Measurements from ENCODE around the gene DYNLT2.

DYNLT2 gene

DNA sequence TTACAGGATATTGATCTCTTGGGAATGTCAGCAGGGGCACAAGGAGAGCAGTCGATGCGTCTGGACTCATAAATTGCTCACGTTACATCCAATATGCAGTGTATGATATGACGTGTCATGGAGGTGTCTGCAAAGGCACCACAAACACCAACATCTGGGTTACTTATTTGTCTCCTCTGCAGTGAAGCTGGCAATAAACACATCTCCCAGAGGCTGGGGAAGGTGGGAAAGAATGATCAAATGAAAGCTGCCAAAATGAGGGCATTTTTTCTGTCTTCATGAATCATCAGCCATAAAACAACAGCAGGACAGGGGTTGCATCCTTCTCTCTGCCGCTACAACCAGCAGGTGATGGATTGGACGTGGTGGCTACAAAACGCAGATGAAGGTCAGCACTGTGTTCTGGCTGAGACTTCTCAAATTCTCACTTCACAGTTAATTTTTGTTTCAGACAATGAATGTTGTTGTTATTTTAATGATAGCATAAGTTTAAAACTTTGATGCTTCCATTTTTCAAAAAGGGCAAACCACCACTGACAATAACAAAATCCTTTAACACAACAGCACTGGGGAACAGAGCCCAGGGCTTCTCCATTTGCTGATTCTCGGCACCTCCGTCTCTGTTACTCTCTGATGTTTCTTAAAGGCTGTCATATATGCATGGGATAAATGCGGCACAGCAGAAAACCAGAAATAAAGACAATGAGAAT lies 47.5 kb upstream of the DYNLT2 start:
- no peak overlapping the region for H2AK5ac ChIP-seq (ENCODE audit: low read length)
- H3K27ac ChIP-seq (ENCODE audit: low read depth, low read length) = no peak overlapping the region
- DNase-seq = no peak
- no peaks in the 10 kb centered on the region for H3K79me2 ChIP-seq (ENCODE audit: control insufficient read depth, insufficient read depth, low read length, poor library complexity)
- H4K12ac ChIP-seq (ENCODE audit: low read depth, low read length) = no peak overlapping the region
- H3K4ac ChIP-seq (ENCODE audit: low read depth, low read length) = no peak overlapping the region
- H3K27me3 ChIP-seq (ENCODE audit: insufficient read depth, low read length) = no peaks in the 10 kb centered on the region
- H3K4me3 ChIP-seq (ENCODE audit: low read depth, low read length) = no peak overlapping the region
- H3K4me1 ChIP-seq (ENCODE audit: control insufficient read depth in 1 of 2, insufficient read depth in 2 of 2, low read length in 2 of 2) = no peaks in the 10 kb centered on the region
- no peak overlapping the region for H3K14ac ChIP-seq (ENCODE audit: low read length)
- H3K79me1 ChIP-seq (ENCODE audit: low read length) = no peaks in the 10 kb centered on the region
- no peak overlapping the region for H3K4me2 ChIP-seq (ENCODE audit: low read length)
- no peak overlapping the region for H4K8ac ChIP-seq (ENCODE audit: low read depth, low read length)
- H2BK120ac ChIP-seq (ENCODE audit: insufficient read depth, low read length, poor library complexity) = no peak overlapping the region
- H2BK12ac ChIP-seq (ENCODE audit: low read length) = no peak overlapping the region
- no peak overlapping the region for H3K9ac ChIP-seq (ENCODE audit: low read length)
- H4K91ac ChIP-seq (ENCODE audit: low read depth, low read length) = no peak overlapping the region
- H3K23ac ChIP-seq (ENCODE audit: low read length) = no peak overlapping the region
- no peaks in the 10 kb centered on the region for H3K36me3 ChIP-seq (ENCODE audit: control insufficient read depth in 1 of 2, insufficient read depth in 2 of 2, low read length in 2 of 2)
- no peak overlapping the region for H2AFZ ChIP-seq (ENCODE audit: insufficient read depth, low read length, poor library complexity)
- no peak overlapping the region for H3K18ac ChIP-seq (ENCODE audit: low read length)
- no peak overlapping the region for H2BK5ac ChIP-seq (ENCODE audit: low read depth, low read length, poor library complexity)
- peaks cover 2% of the 10 kb centered on the region for H3K9me3 ChIP-seq (ENCODE audit: insufficient read depth, low read depth, low read length)
- WGBS (ENCODE audit: extremely low coverage, insufficient coverage, insufficient read length) = no CpG with 5 or more reads among the region's 10 CpGs

DNA sequence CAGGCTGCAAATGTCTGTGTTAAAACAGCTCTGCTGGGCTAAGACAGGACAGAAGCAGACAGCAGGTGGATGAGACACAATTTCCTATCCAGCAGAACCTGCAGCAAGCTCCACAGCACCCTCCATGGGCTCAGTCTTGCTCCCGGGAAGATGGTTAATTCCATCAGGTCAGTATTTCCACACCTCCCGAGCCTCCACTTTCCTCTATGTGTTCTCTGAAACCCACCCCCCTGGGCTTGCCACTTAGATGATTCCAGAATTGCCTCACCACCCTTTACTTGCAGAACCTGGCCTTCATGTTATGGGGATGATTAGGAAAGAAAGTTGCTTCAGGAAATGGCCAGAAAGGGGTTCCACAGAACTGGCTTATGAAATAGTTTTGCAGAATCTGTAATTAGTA lies 43.8 kb upstream of the DYNLT2 start:
- H4K91ac ChIP-seq (ENCODE audit: low read depth, low read length) = no peak overlapping the region
- H3K27ac ChIP-seq (ENCODE audit: low read depth, low read length) = no peak overlapping the region
- no peaks in the 10 kb centered on the region for H3K9me3 ChIP-seq (ENCODE audit: insufficient read depth, low read depth, low read length)
- H2BK120ac ChIP-seq (ENCODE audit: insufficient read depth, low read length, poor library complexity) = no peak overlapping the region
- no peaks in the 10 kb centered on the region for H3K27me3 ChIP-seq (ENCODE audit: insufficient read depth, low read length)
- no peak overlapping the region for H3K4me3 ChIP-seq (ENCODE audit: low read depth, low read length)
- no peak overlapping the region for H3K23ac ChIP-seq (ENCODE audit: low read length)
- H2AK5ac ChIP-seq (ENCODE audit: low read length) = no peak overlapping the region
- WGBS (ENCODE audit: extremely low coverage, insufficient coverage, insufficient read length) = no CpG with 5 or more reads among the region's 2 CpGs
- H2BK12ac ChIP-seq (ENCODE audit: low read length) = no peak overlapping the region
- H3K14ac ChIP-seq (ENCODE audit: low read length) = no peak overlapping the region
- peaks cover 0 to 5% of the 10 kb centered on the region in 2 experiments for H3K4me1 ChIP-seq (ENCODE audit: control insufficient read depth in 1 of 2, insufficient read depth in 2 of 2, low read length in 2 of 2)
- H2BK5ac ChIP-seq (ENCODE audit: low read depth, low read length, poor library complexity) = no peak overlapping the region
- H4K8ac ChIP-seq (ENCODE audit: low read depth, low read length) = no peak overlapping the region
- no peaks in the 10 kb centered on the region for H3K79me2 ChIP-seq (ENCODE audit: control insufficient read depth, insufficient read depth, low read length, poor library complexity)
- no peak overlapping the region for H2AFZ ChIP-seq (ENCODE audit: insufficient read depth, low read length, poor library complexity)
- no peak overlapping the region for H4K12ac ChIP-seq (ENCODE audit: low read depth, low read length)
- H3K4ac ChIP-seq (ENCODE audit: low read depth, low read length) = no peak overlapping the region
- no peaks in the 10 kb centered on the region for H3K36me3 ChIP-seq (ENCODE audit: control insufficient read depth in 1 of 2, insufficient read depth in 2 of 2, low read length in 2 of 2)
- H3K9ac ChIP-seq (ENCODE audit: low read length) = no peak overlapping the region
- no peak overlapping the region for H3K18ac ChIP-seq (ENCODE audit: low read length)
- H3K79me1 ChIP-seq (ENCODE audit: low read length) = no peaks in the 10 kb centered on the region
- no peak for DNase-seq
- H3K4me2 ChIP-seq (ENCODE audit: low read length) = no peak overlapping the region

DNA sequence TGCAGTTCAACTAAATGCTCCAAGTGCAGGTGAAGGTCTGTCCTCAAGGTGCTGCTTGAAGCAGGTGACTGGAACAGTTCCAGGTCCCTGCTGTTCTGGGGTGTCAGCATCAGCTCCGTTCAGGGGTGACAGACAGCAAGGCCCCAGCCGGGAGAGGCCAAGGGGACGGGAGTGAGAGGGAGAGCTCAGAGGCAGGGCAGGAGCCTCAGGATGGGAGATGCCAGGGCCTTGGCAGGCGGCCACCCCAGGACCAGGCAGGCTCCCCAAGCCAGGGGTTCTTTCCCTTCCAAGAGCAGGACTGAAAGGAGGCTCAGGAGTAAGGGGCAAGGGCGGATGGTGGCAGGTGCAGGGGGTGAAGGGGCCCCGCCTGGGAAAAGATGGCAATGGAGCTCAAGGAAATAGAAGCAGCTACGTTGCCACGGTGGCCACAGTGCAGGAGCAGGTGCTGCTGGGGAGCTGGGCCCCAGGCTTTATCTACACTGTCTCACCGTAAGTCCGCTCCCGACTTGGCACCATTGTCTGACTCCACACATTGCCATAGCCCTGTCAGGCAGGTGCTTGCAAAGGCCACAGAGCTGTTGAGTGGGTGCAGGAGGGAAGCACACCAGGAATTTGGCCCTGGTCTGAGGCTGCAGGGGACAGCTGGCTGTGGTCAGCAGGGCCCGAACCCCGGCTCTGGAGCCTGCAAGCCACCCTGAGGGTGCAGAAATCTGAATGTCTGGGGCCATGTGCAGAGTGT lies 43.1 kb upstream of the DYNLT2 start:
- Histone ChIP-seq H3K27ac (ENCODE audit: low read depth, low read length) (no peak overlapping the region), H2BK120ac (ENCODE audit: insufficient read depth, low read length, poor library complexity) (no peak overlapping the region), H4K8ac (ENCODE audit: low read depth, low read length) (no peak overlapping the region), H3K79me2 (ENCODE audit: control insufficient read depth, insufficient read depth, low read length, poor library complexity) (no peaks in the 10 kb centered on the region), H2AFZ (ENCODE audit: insufficient read depth, low read length, poor library complexity) (no peak overlapping the region), H3K4me2 (ENCODE audit: low read length) (no peak overlapping the region), H3K79me1 (ENCODE audit: low read length) (no peaks in the 10 kb centered on the region), H4K91ac (ENCODE audit: low read depth, low read length) (no peak overlapping the region), H3K9me3 (ENCODE audit: insufficient read depth, low read depth, low read length) (no peaks in the 10 kb centered on the region), H3K4me3 (ENCODE audit: low read depth, low read length) (no peak overlapping the region), H3K4ac (ENCODE audit: low read depth, low read length) (no peak overlapping the region), H3K4me1 (ENCODE audit: control insufficient read depth in 1 of 2, insufficient read depth in 2 of 2, low read length in 2 of 2) (peaks cover 2 to 5% of the 10 kb centered on the region in 2 experiments), H2BK12ac (ENCODE audit: low read length) (no peak overlapping the region), H3K9ac (ENCODE audit: low read length) (no peak overlapping the region), H4K12ac (ENCODE audit: low read depth, low read length) (no peak overlapping the region), H3K27me3 (ENCODE audit: insufficient read depth, low read length) (no peaks in the 10 kb centered on the region), H3K23ac (ENCODE audit: low read length) (no peak overlapping the region), H2BK5ac (ENCODE audit: low read depth, low read length, poor library complexity) (no peak overlapping the region), H3K36me3 (ENCODE audit: control insufficient read depth in 1 of 2, insufficient read depth in 2 of 2, low read length in 2 of 2) (no peaks in the 10 kb centered on the region), H2AK5ac (ENCODE audit: low read length) (no peak overlapping the region), H3K14ac (ENCODE audit: low read length) (no peak overlapping the region), H3K18ac (ENCODE audit: low read length) (no peak overlapping the region)
- no peak for DNase-seq
- no CpG with 5 or more reads among the region's 13 CpGs for WGBS (ENCODE audit: extremely low coverage, insufficient coverage, insufficient read length)

DNA sequence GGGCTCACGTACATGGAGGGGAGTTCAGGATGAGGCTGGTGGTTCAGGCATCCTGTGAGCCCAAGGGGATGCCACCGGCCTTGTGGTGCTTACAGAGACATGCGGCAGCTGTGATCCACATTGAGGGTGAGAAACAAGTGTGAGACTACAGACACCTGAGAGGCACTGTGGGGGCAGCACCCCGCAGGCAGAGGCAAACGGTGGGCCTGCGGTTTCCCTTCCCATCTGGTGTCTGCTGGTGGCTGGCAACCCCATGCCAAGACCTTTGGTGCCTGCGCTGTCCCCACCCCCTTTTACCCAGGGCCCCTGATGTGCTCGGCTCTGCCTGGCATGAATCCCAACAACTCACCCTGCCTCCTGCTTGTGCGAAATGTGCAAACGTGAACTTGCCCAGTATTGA lies 42.0 kb upstream of the DYNLT2 start:
- H3K79me2 ChIP-seq (ENCODE audit: control insufficient read depth, insufficient read depth, low read length, poor library complexity) = no peaks in the 10 kb centered on the region
- H2BK12ac ChIP-seq (ENCODE audit: low read length) = no peak overlapping the region
- no peak overlapping the region for H4K91ac ChIP-seq (ENCODE audit: low read depth, low read length)
- no peak overlapping the region for H3K4me3 ChIP-seq (ENCODE audit: low read depth, low read length)
- H3K23ac ChIP-seq (ENCODE audit: low read length) = no peak overlapping the region
- no peak overlapping the region for H3K4me2 ChIP-seq (ENCODE audit: low read length)
- no peak overlapping the region for H3K4ac ChIP-seq (ENCODE audit: low read depth, low read length)
- no peak overlapping the region for H2BK5ac ChIP-seq (ENCODE audit: low read depth, low read length, poor library complexity)
- peaks cover 2 to 5% of the 10 kb centered on the region in 2 experiments for H3K4me1 ChIP-seq (ENCODE audit: control insufficient read depth in 1 of 2, insufficient read depth in 2 of 2, low read length in 2 of 2)
- no peaks in the 10 kb centered on the region for H3K79me1 ChIP-seq (ENCODE audit: low read length)
- no peak overlapping the region for H4K8ac ChIP-seq (ENCODE audit: low read depth, low read length)
- no peak overlapping the region for H4K12ac ChIP-seq (ENCODE audit: low read depth, low read length)
- no peak overlapping the region for H3K9ac ChIP-seq (ENCODE audit: low read length)
- H2BK120ac ChIP-seq (ENCODE audit: insufficient read depth, low read length, poor library complexity) = no peak overlapping the region
- no peaks in the 10 kb centered on the region for H3K9me3 ChIP-seq (ENCODE audit: insufficient read depth, low read depth, low read length)
- no peaks in the 10 kb centered on the region for H3K27me3 ChIP-seq (ENCODE audit: insufficient read depth, low read length)
- no peak overlapping the region for H2AFZ ChIP-seq (ENCODE audit: insufficient read depth, low read length, poor library complexity)
- no peak overlapping the region for H3K27ac ChIP-seq (ENCODE audit: low read depth, low read length)
- H2AK5ac ChIP-seq (ENCODE audit: low read length) = no peak overlapping the region
- H3K36me3 ChIP-seq (ENCODE audit: control insufficient read depth in 1 of 2, insufficient read depth in 2 of 2, low read length in 2 of 2) = no peaks in the 10 kb centered on the region
- whole genome bisulfite sequencing (ENCODE audit: extremely low coverage, insufficient coverage, insufficient read length) = no CpG with 5 or more reads among the region's 10 CpGs
- H3K18ac ChIP-seq (ENCODE audit: low read length) = no peak overlapping the region
- DNase-seq = no peak
- H3K14ac ChIP-seq (ENCODE audit: low read length) = no peak overlapping the region
